ENCODE measurements around the gene RASGRP1. TPM values are rescaled to one million over a fixed set of nuclear protein-coding genes. Genes with fewer than 3 reads are reported as not detected.

Gene RASGRP1
- total and polyA plus RNA-seq, 8 donors = 0.60 to 4.7 (median 1.5) TPM

DNA sequence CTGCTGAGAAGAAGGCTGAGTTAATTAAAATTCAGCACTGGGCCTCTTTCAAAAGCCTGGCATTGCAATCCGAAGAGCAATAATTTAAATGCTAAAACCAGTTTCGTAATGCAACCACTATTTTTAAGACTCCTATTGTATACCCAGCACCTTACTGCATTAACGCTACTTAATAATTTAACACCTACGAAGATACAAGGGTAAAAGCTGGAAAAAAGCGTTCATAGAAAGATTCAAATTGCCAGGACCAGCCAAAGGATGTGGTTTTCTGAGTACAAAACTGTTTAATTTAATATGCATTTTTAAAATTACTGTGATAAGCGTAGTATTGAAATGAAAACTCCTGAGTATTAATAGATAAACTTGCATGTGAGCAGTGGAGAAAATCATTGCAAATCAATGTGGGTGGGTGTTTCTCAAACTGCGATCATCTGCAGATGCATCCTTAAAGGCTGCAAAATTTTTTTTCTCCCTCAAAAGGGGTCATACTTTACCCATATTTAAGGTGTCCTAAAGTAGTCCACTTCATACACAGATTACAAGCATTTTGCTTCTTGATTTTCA, 12.9 kb upstream of the RASGRP1 start:
- FAIRE-seq (no peak), DNase-seq (no peak), ATAC-seq (no peak)
- TF ChIP-seq, protein P1, sequence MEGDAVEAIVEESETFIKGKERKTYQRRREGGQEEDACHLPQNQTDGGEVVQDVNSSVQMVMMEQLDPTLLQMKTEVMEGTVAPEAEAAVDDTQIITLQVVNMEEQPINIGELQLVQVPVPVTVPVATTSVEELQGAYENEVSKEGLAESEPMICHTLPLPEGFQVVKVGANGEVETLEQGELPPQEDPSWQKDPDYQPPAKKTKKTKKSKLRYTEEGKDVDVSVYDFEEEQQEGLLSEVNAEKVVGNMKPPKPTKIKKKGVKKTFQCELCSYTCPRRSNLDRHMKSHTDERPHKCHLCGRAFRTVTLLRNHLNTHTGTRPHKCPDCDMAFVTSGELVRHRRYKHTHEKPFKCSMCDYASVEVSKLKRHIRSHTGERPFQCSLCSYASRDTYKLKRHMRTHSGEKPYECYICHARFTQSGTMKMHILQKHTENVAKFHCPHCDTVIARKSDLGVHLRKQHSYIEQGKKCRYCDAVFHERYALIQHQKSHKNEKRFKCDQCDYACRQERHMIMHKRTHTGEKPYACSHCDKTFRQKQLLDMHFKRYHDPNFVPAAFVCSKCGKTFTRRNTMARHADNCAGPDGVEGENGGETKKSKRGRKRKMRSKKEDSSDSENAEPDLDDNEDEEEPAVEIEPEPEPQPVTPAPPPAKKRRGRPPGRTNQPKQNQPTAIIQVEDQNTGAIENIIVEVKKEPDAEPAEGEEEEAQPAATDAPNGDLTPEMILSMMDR (IDR thresholded peaks at IDR 0.05) = no peak
- Histone ChIP-seq H3K27ac (no peak overlapping the region), H3K4me3 (no peak overlapping the region), H3K4me1 (no peaks in the 10 kb centered on the region), H3K36me3 (no peaks in the 10 kb centered on the region), H3K27me3 (no peaks in the 10 kb centered on the region), H3K9me3 (no peaks in the 10 kb centered on the region)
- intact Hi-C loops (cut with DNase I) = no loop called here
- WGBS, 2 donors = 74 to 79% methylated on average over 7 of the region's 7 CpGs

DNA sequence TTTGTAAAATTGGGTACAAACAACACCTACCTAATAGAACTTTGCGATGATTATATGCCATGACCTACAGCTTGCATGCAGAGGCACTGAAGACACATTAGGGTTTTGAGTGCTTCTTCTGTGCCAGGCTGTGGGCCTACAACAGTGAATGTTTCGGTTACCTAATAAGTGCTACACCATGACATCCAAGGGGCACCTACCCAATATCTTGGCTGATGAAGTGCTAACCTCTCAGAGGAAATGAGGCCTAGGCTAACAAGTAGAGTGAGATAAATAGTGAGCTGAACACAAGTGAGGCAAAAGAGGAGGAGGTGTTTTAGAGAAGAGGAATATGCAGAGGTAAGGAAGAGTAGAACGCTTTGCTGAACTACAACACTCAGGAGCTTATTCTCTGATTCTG, 12.2 kb upstream of the RASGRP1 start:
- 90 to 96% methylated on average over 3 of the region's 3 CpGs for WGBS, 2 donors
- ATAC-seq = no peak

GRCh38 chr15:38576261-38576660, 11.6 kb upstream of the RASGRP1 start:
- TF ChIP-seq, protein P1 (IDR thresholded peaks at IDR 0.05) = no peak
- no peak overlapping the region for H3K27ac ChIP-seq
- ATAC-seq (no peak), FAIRE-seq (no peak), DNase-seq (no peak)
- H3K27me3 ChIP-seq = no peaks in the 10 kb centered on the region
- no peaks in the 10 kb centered on the region for H3K9me3 ChIP-seq
- H3K36me3 ChIP-seq = no peaks in the 10 kb centered on the region
- H3K4me1 ChIP-seq = no peaks in the 10 kb centered on the region
- 49 to 58% methylated on average over 1 of the region's 1 CpG for WGBS, 2 donors
- intact Hi-C loops (cut with DNase I) = no loop called here
- H3K4me3 ChIP-seq = no peak overlapping the region

More for the DNA sequence above, 12.2 kb upstream of the RASGRP1 start:
- H3K4me1 ChIP-seq = no peaks in the 10 kb centered on the region
- H3K36me3 ChIP-seq = no peaks in the 10 kb centered on the region
- H3K27me3 ChIP-seq = no peaks in the 10 kb centered on the region
- H3K9me3 ChIP-seq = no peaks in the 10 kb centered on the region
- TF ChIP-seq, protein P1 (IDR thresholded peaks at IDR 0.05) = no peak
- no peak overlapping the region for H3K4me3 ChIP-seq
- FAIRE-seq (no peak), DNase-seq (no peak)
- H3K27ac ChIP-seq = no peak overlapping the region
- intact Hi-C loops (cut with DNase I) = no loop called here

DNA sequence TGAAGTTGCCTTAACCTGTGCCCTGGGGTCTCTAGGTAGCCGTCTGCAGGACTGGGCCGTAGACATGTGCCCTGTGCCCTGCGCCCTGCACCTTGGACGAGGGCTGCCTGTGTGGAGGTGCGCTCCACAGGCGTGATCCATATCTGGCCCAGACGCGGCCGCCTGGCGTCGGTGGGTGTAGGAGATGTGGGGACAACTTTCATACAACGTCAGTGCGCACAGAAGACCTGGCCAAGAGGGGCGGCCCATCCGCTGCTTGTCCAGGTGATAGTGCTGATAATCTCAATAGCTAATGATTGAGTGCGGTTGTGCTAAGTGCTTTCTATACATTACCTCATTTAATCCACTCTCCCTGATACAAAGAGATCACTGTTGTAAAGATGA, 665 bp upstream of the RASGRP1 start:
- no peak overlapping the region for H3K27ac ChIP-seq
- no peak for FAIRE-seq

More for the DNA sequence above, 665 bp upstream of the RASGRP1 start:
- peak in 1 of 6 donors; percentile 59 for DNase-seq
- no peaks in the 10 kb centered on the region for H3K36me3 ChIP-seq
- peak overlapping the region; percentile 47 to 78 (median 66) for H3K4me3 ChIP-seq
- no peak for ATAC-seq
- intact Hi-C loops (cut with DNase I) = no loop called here
- TF ChIP-seq, protein P1 (IDR thresholded peaks at IDR 0.05) = no peak
- H3K27me3 ChIP-seq = no peaks in the 10 kb centered on the region
- peaks cover 0 to 3% (median 0%) of the 10 kb centered on the region in 3 donors for H3K4me1 ChIP-seq
- 52 to 55% methylated on average over 16 of the region's 16 CpGs for WGBS, 2 donors
- no peaks in the 10 kb centered on the region for H3K9me3 ChIP-seq
